H1 (cell line): Measurements from ENCODE around the gene IDI2. TPM values are rescaled to one million over a fixed set of nuclear protein-coding genes. Genes with fewer than 3 reads are reported as not detected.

ENCODE experiments used
- CEBPB ChIP-seq: IDR thresholded peaks from 2 replicates; pipeline ENCODE4 v1.6.1; 2012; ENCODE audit warnings: low read depth, low read length
- EGR1 ChIP-seq: IDR thresholded peaks from 2 replicates; pipeline ENCODE4 v1.6.1; 2011; ENCODE audit warnings: low read depth, low read length, borderline replicate concordance
- NANOG ChIP-seq: IDR thresholded peaks from 2 replicates; pipeline ENCODE4 v1.6.1; 2011; ENCODE audit warnings: low read length, low read depth, mild to moderate bottlenecking, inconsistent platforms; ENCODE audit not compliant: insufficient read depth, poor library complexity, severe bottlenecking
- POLR2A ChIP-seq, 2 experiments: IDR thresholded peaks; 1 replicate in 1 of 2; 2 replicates in 1 of 2; pipeline ENCODE4 v1.6.1; 2011; ENCODE audit warnings: low read depth in 2 of 2, low read length in 2 of 2, mild to moderate bottlenecking in 2 of 2; ENCODE audit errors: control extremely low read depth in 1 of 2
- POU5F1 ChIP-seq: IDR thresholded peaks from 2 replicates; pipeline ENCODE4 v1.6.1; 2011; ENCODE audit warnings: low read depth, mild to moderate bottlenecking, low read length, moderate library complexity
- RAD21 ChIP-seq, 2 experiments: IDR thresholded peaks in 1 of 2; conservative IDR thresholded peaks in 1 of 2; 2 replicates each; pipeline ENCODE4 v1.6.1; 2011; ENCODE audit warnings: low read depth in 2 of 2, low read length in 2 of 2, improper control_type of control experiment in 1 of 2, inconsistent platforms in 1 of 2, mild to moderate bottlenecking in 1 of 2, moderate library complexity in 1 of 2
- RFX5 ChIP-seq: IDR thresholded peaks from 2 replicates; pipeline ENCODE4 v1.6.1; 2011; ENCODE audit warnings: low read depth, low read length, improper control_type of control experiment, borderline replicate concordance
- RXRA ChIP-seq: IDR thresholded peaks from 2 replicates; pipeline ENCODE4 v1.6.1; 2011; ENCODE audit warnings: low read depth, mild to moderate bottlenecking, low read length, moderate library complexity; ENCODE audit not compliant: insufficient read depth
- SIN3A ChIP-seq, 2 experiments: IDR thresholded peaks in 1 of 2; conservative IDR thresholded peaks in 1 of 2; 2 replicates each; pipeline ENCODE4 v1.6.1; 2011 to 2012; ENCODE audit warnings: low read length in 2 of 2, improper control_type of control experiment in 1 of 2, low read depth in 1 of 2, mild to moderate bottlenecking in 1 of 2
- SIRT6 ChIP-seq: IDR thresholded peaks from one replicate; pipeline ENCODE4 v1.7.1; 2012; ENCODE audit warnings: low read length, inconsistent platforms
- SP2 ChIP-seq: IDR thresholded peaks from 2 replicates; pipeline ENCODE4 v1.6.1; 2012; ENCODE audit warnings: mild to moderate bottlenecking, low read length, inconsistent platforms
- TAF1 ChIP-seq: IDR thresholded peaks from 2 replicates; pipeline ENCODE4 v1.6.1; 2011; ENCODE audit warnings: mild to moderate bottlenecking, low read depth, low read length
- TCF12 ChIP-seq: IDR thresholded peaks from 2 replicates; pipeline ENCODE4 v1.6.1; 2011; ENCODE audit warnings: low read depth, mild to moderate bottlenecking, low read length
- TEAD4 ChIP-seq: IDR thresholded peaks from 2 replicates; pipeline ENCODE4 v1.6.1; 2012; ENCODE audit warnings: low read depth, low read length, inconsistent platforms, mixed read lengths
- ZNF274 ChIP-seq: IDR thresholded peaks from 2 replicates; pipeline ENCODE4 v1.7.0; 2012; ENCODE audit warnings: low read length, borderline replicate concordance; ENCODE audit errors: extremely low read depth
- polyA plus RNA-seq, 7 experiments: library from polyadenylated mRNA; depleted of rRNA in 3 of 7; stranded (reverse) in 5 of 7; unstranded in 2 of 7; fragments of >200 nt in 5 of 7; fragments of 200-250 nt in 2 of 7; gene quantifications; 1 replicate in 5 of 7; 2 replicates in 1 of 7; 4 replicates in 1 of 7; pipeline versions ENCODE4 v1.2.1 to v1.2.3, GENCODE V29; 2011 to 2013; ENCODE audit warnings: missing spikeins in 2 of 7, mixed read lengths in 2 of 7
- total RNA-seq: library from RNA; stranded (reverse); fragmentation: NEBNext Ultra II Directional; extraction: Animal tissue kit (Norgen Biotek cat#: 25700); gene quantifications from 2 replicates; pipeline ENCODE4 v1.2.1, GENCODE V29; 2021
- TF ChIP-seq, protein P1 (sequence below): IDR thresholded peaks from 2 replicates; pipeline ENCODE4 v1.6.1; 2011; ENCODE audit warnings: low read depth, mild to moderate bottlenecking, low read length; ENCODE audit not compliant: insufficient read depth
- TF ChIP-seq, protein P2 (sequence below): IDR thresholded peaks from 2 replicates; pipeline ENCODE4 v1.6.1; 2011; ENCODE audit warnings: low read length, improper control_type of control experiment
- TF ChIP-seq, protein P3 (sequence below), 3 experiments: IDR thresholded peaks; 1 replicate in 2 of 3; 2 replicates in 1 of 3; pipeline versions ENCODE4 v1.5.1 to v1.6.1; 2011; ENCODE audit warnings: low read length in 3 of 3, mild to moderate bottlenecking in 3 of 3, inconsistent platforms in 2 of 3, low read depth in 1 of 3, moderate library complexity in 1 of 3; ENCODE audit not compliant: insufficient read depth in 1 of 3; ENCODE audit errors: control extremely low read depth in 1 of 3
- TF ChIP-seq, protein P4 (sequence below): IDR thresholded peaks from 2 replicates; pipeline ENCODE4 v1.6.1; 2012; ENCODE audit warnings: inconsistent platforms

The IDI2 gene
- total and polyA plus RNA-seq, 2 of the 8 experiments (the other 6 are each of a cell fraction or from before 2014, with no cell fraction given), result not detected

DNA sequence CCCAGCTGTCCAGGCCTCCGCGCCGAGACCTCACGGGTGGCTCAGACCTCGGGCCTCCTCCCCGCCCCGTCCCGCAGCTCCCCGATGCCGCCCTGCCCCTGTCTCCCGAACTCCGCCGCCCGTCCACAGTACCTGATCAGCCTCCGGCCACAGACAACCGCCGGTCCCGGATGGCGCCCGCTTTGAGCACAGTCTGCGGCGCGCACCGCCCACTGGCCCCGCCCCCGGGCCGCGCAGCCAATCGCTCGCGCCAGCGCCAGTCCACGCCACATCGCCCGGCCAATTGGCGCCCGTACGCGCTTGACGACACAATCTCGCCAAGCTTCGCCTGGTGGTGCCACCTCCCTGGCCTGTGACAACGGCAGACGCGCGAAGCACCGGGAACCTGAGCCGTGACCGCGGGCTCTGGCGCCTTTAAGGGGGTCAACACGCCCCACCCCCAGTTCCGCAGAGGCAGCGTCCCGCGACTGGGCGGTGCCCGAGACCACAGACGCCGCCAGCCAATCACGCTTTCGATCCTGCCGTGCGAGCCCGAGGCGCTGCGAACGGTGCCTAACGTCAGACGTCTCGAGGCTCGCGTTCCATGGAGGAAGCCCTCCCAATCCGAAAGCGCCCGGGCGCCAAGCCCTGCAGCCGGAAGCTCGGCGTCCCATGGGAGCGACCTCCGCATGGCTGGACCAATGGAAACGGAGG is 23.2 kb upstream of the IDI2 start, which contains the start of gene IDI1 (continued):
- TF ChIP-seq RAD21 (IDR thresholded peaks at IDR 0.05 in 1 of 2, conservative IDR thresholded peaks at IDR 0.05 in 1 of 2; ENCODE audit: low read depth in 2 of 2, low read length in 2 of 2) (no peak), SP2 (peak; percentile 35; the same call in 1 of the 2 replicates), EGR1 (no peak; the same call in 1 of the 2 replicates), RXRA (no peak), CEBPB (no peak), ZNF274 (no peak), TCF12 (no peak), RFX5 (no peak), POU5F1 (no peak), SIN3A (conservative IDR thresholded peaks at IDR 0.05 in 1 of 2, IDR thresholded peaks at IDR 0.05 in 1 of 2; ENCODE audit: low read depth in 1 of 2, low read length in 2 of 2) (peak; percentile 62 to 84; a peak in 1 of 4 replicates), POLR2A (IDR thresholded peaks at IDR 0.05; ENCODE audit: control extremely low read depth in 1 of 2, low read depth in 2 of 2, low read length in 2 of 2) (peak; percentile 57 to 85), SIRT6 (no peak), NANOG (no peak), TAF1 (peak; percentile 85), TEAD4 (no peak)
- TF ChIP-seq, protein P1, sequence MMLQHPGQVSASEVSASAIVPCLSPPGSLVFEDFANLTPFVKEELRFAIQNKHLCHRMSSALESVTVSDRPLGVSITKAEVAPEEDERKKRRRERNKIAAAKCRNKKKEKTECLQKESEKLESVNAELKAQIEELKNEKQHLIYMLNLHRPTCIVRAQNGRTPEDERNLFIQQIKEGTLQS, result no peak
- TF ChIP-seq, protein P2, sequence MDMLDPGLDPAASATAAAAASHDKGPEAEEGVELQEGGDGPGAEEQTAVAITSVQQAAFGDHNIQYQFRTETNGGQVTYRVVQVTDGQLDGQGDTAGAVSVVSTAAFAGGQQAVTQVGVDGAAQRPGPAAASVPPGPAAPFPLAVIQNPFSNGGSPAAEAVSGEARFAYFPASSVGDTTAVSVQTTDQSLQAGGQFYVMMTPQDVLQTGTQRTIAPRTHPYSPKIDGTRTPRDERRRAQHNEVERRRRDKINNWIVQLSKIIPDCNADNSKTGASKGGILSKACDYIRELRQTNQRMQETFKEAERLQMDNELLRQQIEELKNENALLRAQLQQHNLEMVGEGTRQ, result no peak
- TF ChIP-seq, protein P3, sequence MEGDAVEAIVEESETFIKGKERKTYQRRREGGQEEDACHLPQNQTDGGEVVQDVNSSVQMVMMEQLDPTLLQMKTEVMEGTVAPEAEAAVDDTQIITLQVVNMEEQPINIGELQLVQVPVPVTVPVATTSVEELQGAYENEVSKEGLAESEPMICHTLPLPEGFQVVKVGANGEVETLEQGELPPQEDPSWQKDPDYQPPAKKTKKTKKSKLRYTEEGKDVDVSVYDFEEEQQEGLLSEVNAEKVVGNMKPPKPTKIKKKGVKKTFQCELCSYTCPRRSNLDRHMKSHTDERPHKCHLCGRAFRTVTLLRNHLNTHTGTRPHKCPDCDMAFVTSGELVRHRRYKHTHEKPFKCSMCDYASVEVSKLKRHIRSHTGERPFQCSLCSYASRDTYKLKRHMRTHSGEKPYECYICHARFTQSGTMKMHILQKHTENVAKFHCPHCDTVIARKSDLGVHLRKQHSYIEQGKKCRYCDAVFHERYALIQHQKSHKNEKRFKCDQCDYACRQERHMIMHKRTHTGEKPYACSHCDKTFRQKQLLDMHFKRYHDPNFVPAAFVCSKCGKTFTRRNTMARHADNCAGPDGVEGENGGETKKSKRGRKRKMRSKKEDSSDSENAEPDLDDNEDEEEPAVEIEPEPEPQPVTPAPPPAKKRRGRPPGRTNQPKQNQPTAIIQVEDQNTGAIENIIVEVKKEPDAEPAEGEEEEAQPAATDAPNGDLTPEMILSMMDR (IDR thresholded peaks at IDR 0.05; ENCODE audit: control extremely low read depth in 1 of 3, insufficient read depth in 1 of 3, low read depth in 1 of 3, low read length in 3 of 3), result no peak; a peak in 1 of 4 replicates
- TF ChIP-seq, protein P4, sequence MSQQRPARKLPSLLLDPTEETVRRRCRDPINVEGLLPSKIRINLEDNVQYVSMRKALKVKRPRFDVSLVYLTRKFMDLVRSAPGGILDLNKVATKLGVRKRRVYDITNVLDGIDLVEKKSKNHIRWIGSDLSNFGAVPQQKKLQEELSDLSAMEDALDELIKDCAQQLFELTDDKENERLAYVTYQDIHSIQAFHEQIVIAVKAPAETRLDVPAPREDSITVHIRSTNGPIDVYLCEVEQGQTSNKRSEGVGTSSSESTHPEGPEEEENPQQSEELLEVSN, result peak; percentile 16; the same call in 1 of the 2 replicates
